Prostate gland (tissue), 2 donors: ENCODE results near the gene ZNF334.

ENCODE experiments used
- CTCF ChIP-seq, 4 experiments: fragments of 200-600 bp in 2 of 4; fragments of 450-650 bp in 2 of 4; sonication (generic) in 2 of 4; IDR thresholded peaks; 1 replicate in 3 of 4; 2 replicates in 1 of 4; pipeline ENCODE4 v1.5.1; 2016 to 2019; ENCODE audit warnings: antibody characterized with exemption in 4 of 4, mild to moderate bottlenecking in 2 of 4, moderate library complexity in 2 of 4
- POLR2A ChIP-seq: fragments of 450-650 bp; IDR thresholded peaks from one replicate; pipeline ENCODE4 v1.6.1; 2016; ENCODE audit warnings: antibody characterized with exemption, mild to moderate bottlenecking

- TF ChIP-seq POLR2A (no peak), CTCF (IDR thresholded peaks at IDR 0.05) (no peak)
Observed at GRCh38 chr20:46559685-46560440, 46.5 kb upstream of the ZNF334 start.
